Ishikawa (cell line): ENCODE data around the gene CCNI.

ENCODE experiments used
- TAF1 ChIP-seq: IDR thresholded peaks from 2 replicates; pipeline ENCODE4 v1.6.1; 2012; ENCODE audit warnings: low read depth, mild to moderate bottlenecking
- TEAD4 ChIP-seq: IDR thresholded peaks from 2 replicates; pipeline ENCODE4 v1.6.1; 2012
- YY1 ChIP-seq: IDR thresholded peaks from 2 replicates; pipeline ENCODE4 v1.6.1; 2012; ENCODE audit warnings: low read depth
- ZBTB7A ChIP-seq: IDR thresholded peaks from 2 replicates; pipeline ENCODE4 v1.6.1; 2012; ENCODE audit warnings: low read depth

DNA sequence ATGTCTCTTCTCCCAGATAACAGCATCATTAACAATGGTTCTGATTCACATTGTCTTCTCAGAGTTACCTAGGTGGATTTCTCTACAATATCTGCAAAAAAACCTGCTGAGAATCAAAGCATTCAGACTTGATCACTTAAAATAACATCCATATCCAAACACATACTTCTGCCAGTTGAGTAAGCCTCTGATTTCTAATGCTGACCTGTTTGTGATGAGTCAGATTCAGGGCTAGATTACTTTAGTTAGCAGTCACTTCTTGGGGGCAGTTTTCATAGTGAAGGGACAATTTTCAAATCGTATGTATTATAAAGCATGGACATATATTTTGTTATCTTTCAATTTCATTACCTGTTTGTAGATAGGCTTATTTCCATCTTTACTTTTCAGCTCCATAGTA, 35.5 kb downstream of the CCNI start:
- TF ChIP-seq ZBTB7A (no peak), YY1 (no peak), TAF1 (no peak), TEAD4 (no peak)
